Ishikawa (cell line): ENCODE measurements around the gene URB1.

Source experiments
- CEBPB ChIP-seq: IDR thresholded peaks from 2 replicates; pipeline ENCODE4 v1.6.1; 2012
- CREB1 ChIP-seq: IDR thresholded peaks from 2 replicates; pipeline ENCODE4 v1.6.1; 2012; ENCODE audit warnings: low read depth
- EGR1 ChIP-seq: IDR thresholded peaks from 2 replicates; pipeline ENCODE4 v1.6.1; 2012
- EP300 ChIP-seq: IDR thresholded peaks from 2 replicates; pipeline ENCODE4 v1.6.1; 2012; ENCODE audit warnings: borderline replicate concordance
- FOXM1 ChIP-seq: IDR thresholded peaks from 2 replicates; pipeline ENCODE4 v1.6.1; 2012; ENCODE audit warnings: low read depth, borderline replicate concordance
- NFIC ChIP-seq: IDR thresholded peaks from 2 replicates; pipeline ENCODE4 v1.6.1; 2012
- RAD21 ChIP-seq: IDR thresholded peaks from 2 replicates; pipeline ENCODE4 v1.6.1; 2012; ENCODE audit warnings: low read depth
- TAF1 ChIP-seq: IDR thresholded peaks from 2 replicates; pipeline ENCODE4 v1.6.1; 2012; ENCODE audit warnings: low read depth, mild to moderate bottlenecking
- TCF12 ChIP-seq: IDR thresholded peaks from 2 replicates; pipeline ENCODE4 v1.6.1; 2012; ENCODE audit warnings: low read depth
- TEAD4 ChIP-seq: IDR thresholded peaks from 2 replicates; pipeline ENCODE4 v1.6.1; 2012
- USF1 ChIP-seq: IDR thresholded peaks from 2 replicates; pipeline ENCODE4 v1.6.1; 2012
- YY1 ChIP-seq: IDR thresholded peaks from 2 replicates; pipeline ENCODE4 v1.6.1; 2012; ENCODE audit warnings: low read depth
- ZBTB7A ChIP-seq: IDR thresholded peaks from 2 replicates; pipeline ENCODE4 v1.6.1; 2012; ENCODE audit warnings: low read depth
- TF ChIP-seq, protein P1 (sequence below): IDR thresholded peaks from 2 replicates; pipeline ENCODE4 v1.6.1; 2012; ENCODE audit warnings: low read depth, mild to moderate bottlenecking
- TF ChIP-seq, protein P2 (sequence below): IDR thresholded peaks from 2 replicates; pipeline ENCODE4 v1.6.1; 2012

URB1 gene

GRCh38 chr21:32278103-32278502 is 114.7 kb downstream of the URB1 start:
- TF ChIP-seq, protein P1, sequence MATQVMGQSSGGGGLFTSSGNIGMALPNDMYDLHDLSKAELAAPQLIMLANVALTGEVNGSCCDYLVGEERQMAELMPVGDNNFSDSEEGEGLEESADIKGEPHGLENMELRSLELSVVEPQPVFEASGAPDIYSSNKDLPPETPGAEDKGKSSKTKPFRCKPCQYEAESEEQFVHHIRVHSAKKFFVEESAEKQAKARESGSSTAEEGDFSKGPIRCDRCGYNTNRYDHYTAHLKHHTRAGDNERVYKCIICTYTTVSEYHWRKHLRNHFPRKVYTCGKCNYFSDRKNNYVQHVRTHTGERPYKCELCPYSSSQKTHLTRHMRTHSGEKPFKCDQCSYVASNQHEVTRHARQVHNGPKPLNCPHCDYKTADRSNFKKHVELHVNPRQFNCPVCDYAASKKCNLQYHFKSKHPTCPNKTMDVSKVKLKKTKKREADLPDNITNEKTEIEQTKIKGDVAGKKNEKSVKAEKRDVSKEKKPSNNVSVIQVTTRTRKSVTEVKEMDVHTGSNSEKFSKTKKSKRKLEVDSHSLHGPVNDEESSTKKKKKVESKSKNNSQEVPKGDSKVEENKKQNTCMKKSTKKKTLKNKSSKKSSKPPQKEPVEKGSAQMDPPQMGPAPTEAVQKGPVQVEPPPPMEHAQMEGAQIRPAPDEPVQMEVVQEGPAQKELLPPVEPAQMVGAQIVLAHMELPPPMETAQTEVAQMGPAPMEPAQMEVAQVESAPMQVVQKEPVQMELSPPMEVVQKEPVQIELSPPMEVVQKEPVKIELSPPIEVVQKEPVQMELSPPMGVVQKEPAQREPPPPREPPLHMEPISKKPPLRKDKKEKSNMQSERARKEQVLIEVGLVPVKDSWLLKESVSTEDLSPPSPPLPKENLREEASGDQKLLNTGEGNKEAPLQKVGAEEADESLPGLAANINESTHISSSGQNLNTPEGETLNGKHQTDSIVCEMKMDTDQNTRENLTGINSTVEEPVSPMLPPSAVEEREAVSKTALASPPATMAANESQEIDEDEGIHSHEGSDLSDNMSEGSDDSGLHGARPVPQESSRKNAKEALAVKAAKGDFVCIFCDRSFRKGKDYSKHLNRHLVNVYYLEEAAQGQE = no peak
- TF ChIP-seq EP300 (no peak), USF1 (no peak), CREB1 (no peak), RAD21 (no peak), NFIC (no peak), TAF1 (no peak), CEBPB (no peak), FOXM1 (no peak), TEAD4 (no peak), EGR1 (no peak), ZBTB7A (no peak), TCF12 (no peak), YY1 (no peak)
- TF ChIP-seq, protein P2, sequence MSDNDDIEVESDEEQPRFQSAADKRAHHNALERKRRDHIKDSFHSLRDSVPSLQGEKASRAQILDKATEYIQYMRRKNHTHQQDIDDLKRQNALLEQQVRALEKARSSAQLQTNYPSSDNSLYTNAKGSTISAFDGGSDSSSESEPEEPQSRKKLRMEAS = no peak

DNA sequence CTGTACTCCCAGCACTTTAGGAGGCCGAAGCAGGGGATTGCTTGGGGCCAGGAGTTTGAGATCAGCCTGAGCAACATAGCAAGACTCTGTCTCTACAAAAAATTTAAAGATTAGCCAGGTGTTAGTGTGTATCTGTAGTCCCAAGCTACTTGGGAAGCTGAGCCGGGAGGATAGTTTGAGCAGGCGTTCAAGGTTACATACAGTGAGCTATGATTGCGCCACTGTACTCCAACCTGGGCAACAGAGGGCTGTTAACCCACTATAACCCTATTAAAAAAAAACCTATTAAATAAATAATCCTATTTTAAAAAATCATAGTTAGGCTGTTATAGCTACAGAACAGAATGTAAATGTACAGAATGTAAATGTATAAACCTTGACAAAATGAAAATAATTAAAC is 116.1 kb downstream of the URB1 start:
- TF ChIP-seq TCF12 = no peak
- TF ChIP-seq, protein P2 = no peak
- no peak for TF ChIP-seq NFIC
- TF ChIP-seq CREB1 = no peak
- no peak for TF ChIP-seq YY1
- TF ChIP-seq, protein P1 = no peak
- TF ChIP-seq RAD21 = no peak
- no peak for TF ChIP-seq EP300
- no peak for TF ChIP-seq FOXM1
- TF ChIP-seq USF1 = no peak

DNA sequence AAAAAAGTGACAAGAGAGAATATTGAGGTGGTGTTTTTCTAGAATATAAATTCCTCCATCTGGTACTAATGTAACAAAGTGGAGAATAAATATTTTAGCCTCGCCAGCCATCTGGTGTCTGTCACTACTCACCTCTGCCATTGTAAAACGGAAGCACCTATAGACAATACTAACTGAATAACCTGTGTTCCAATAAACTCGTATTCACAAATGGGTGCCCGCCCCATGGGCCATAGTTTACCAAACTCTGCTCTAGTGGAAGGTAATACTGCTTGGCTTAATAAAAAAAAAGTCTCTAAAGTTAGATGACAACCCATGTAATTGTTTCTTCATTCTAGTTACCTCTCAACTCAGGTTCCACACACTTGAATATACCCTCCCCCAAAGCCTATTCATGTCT is 122.1 kb downstream of the URB1 start:
- TF ChIP-seq USF1 (no peak), TAF1 (no peak), YY1 (no peak), TEAD4 (no peak), NFIC (no peak)
- TF ChIP-seq, protein P2 = no peak

GRCh38 chr21:32261929-32262328 is 130.9 kb downstream of the URB1 start:
- no peak for TF ChIP-seq CEBPB
- TF ChIP-seq EP300 = no peak
- no peak for TF ChIP-seq NFIC
- no peak for TF ChIP-seq ZBTB7A
- TF ChIP-seq TCF12 = no peak
- no peak for TF ChIP-seq RAD21
- TF ChIP-seq YY1 = no peak
- TF ChIP-seq, protein P2 = no peak
- no peak for TF ChIP-seq TEAD4
- no peak for TF ChIP-seq FOXM1
- no peak for TF ChIP-seq USF1
